Neuronal stem cell (in vitro differentiated cells): ENCODE data around the gene CCDC57.
A peak's percentile ranks its signal among the peaks of the same experiment; 100 is the strongest.

Experiments
- DNase-seq: peaks from one replicate; pipeline ENCODE4 v3.0.0-alpha.2; 2013; ENCODE audit warnings: low spot score
- H2AFZ ChIP-seq: one replicate; pipeline ENCODE4 v1.6.1; 2013; ENCODE audit warnings: mild to moderate bottlenecking, low read length, inconsistent platforms
- H2AK5ac ChIP-seq: 2 replicates; pipeline ENCODE4 v1.6.1; 2013; ENCODE audit warnings: low read depth, mild to moderate bottlenecking, inconsistent platforms, low read length, moderate library complexity, mixed read lengths
- H2BK120ac ChIP-seq: 2 replicates; pipeline ENCODE4 v1.6.1; 2013; ENCODE audit warnings: low read depth, mild to moderate bottlenecking, inconsistent platforms, low read length, moderate library complexity, mixed read lengths
- H2BK12ac ChIP-seq: one replicate; pipeline ENCODE4 v1.6.1; 2013; ENCODE audit warnings: low read length, inconsistent platforms
- H2BK15ac ChIP-seq: 2 replicates; pipeline ENCODE4 v1.6.1; 2013; ENCODE audit warnings: mild to moderate bottlenecking, low read length, inconsistent platforms, mixed read lengths
- H2BK5ac ChIP-seq: one replicate; pipeline ENCODE4 v1.6.1; 2013; ENCODE audit warnings: inconsistent platforms, mild to moderate bottlenecking, low read length, moderate library complexity
- H3K14ac ChIP-seq: one replicate; pipeline ENCODE4 v1.6.1; 2013; ENCODE audit warnings: low read length, inconsistent platforms
- H3K18ac ChIP-seq: 2 replicates; pipeline ENCODE4 v1.6.1; 2013; ENCODE audit warnings: low read length, inconsistent platforms
- H3K23ac ChIP-seq: 2 replicates; pipeline ENCODE4 v1.6.1; 2013; ENCODE audit warnings: low read depth, mild to moderate bottlenecking, mixed read lengths, low read length, inconsistent platforms; ENCODE audit not compliant: poor library complexity
- H3K27ac ChIP-seq: replicated peaks from 3 replicates; pipeline ENCODE4 v1.5.1; 2013; ENCODE audit warnings: low read length, inconsistent platforms
- H3K27me3 ChIP-seq, 3 experiments: 2 replicates each; pipeline ENCODE4 v1.6.1; 2013; ENCODE audit warnings: low read length in 3 of 3, mild to moderate bottlenecking in 2 of 3, inconsistent platforms in 1 of 3, low read depth in 1 of 3, mixed read lengths in 1 of 3, moderate library complexity in 1 of 3; ENCODE audit not compliant: control insufficient read depth in 3 of 3, insufficient read depth in 3 of 3
- H3K36me3 ChIP-seq, 2 donors: replicated peaks in 1 of 2; 2 replicates each; pipeline ENCODE4 v1.6.1; 2013; ENCODE audit warnings: low read length in 2 of 2; ENCODE audit not compliant: control insufficient read depth in 2 of 2, insufficient read depth in 2 of 2
- H3K4ac ChIP-seq: 2 replicates; pipeline ENCODE4 v1.6.1; 2013; ENCODE audit warnings: inconsistent platforms, mild to moderate bottlenecking, low read length, moderate library complexity
- H3K4me1 ChIP-seq, 2 donors: 1 replicate in 1 of 2; 2 replicates in 1 of 2; pipeline ENCODE4 v1.6.1; 2013; ENCODE audit warnings: low read length in 2 of 2, low read depth in 1 of 2; ENCODE audit not compliant: control insufficient read depth in 2 of 2, insufficient read depth in 1 of 2
- H3K4me2 ChIP-seq: one replicate; pipeline ENCODE4 v1.6.1; 2013; ENCODE audit warnings: mild to moderate bottlenecking, low read length, inconsistent platforms; ENCODE audit not compliant: insufficient read depth, poor library complexity, severe bottlenecking
- H3K4me3 ChIP-seq, 2 donors: 2 replicates each; pipeline ENCODE4 v1.5.1; 2013; ENCODE audit warnings: low read length in 2 of 2, mild to moderate bottlenecking in 2 of 2, inconsistent platforms in 1 of 2, moderate library complexity in 1 of 2
- H3K79me1 ChIP-seq: one replicate; pipeline ENCODE4 v1.6.1; 2013; ENCODE audit warnings: low read depth, mild to moderate bottlenecking, inconsistent platforms, low read length, moderate library complexity
- H3K9ac ChIP-seq: one replicate; pipeline ENCODE4 v1.6.1; 2013; ENCODE audit warnings: mild to moderate bottlenecking, low read depth, low read length, inconsistent platforms; ENCODE audit not compliant: poor library complexity
- H3K9me3 ChIP-seq, 2 donors: replicated peaks in 1 of 2; 2 replicates each; pipeline versions ENCODE3 to v1.6.1; 2013; ENCODE audit warnings: low read length in 2 of 2, mild to moderate bottlenecking in 2 of 2, inconsistent platforms in 1 of 2, low read depth in 1 of 2, mixed read lengths in 1 of 2, moderate library complexity in 1 of 2; ENCODE audit not compliant: control insufficient read depth in 2 of 2, insufficient read depth in 1 of 2
- H4K8ac ChIP-seq: one replicate; pipeline ENCODE4 v1.6.1; 2013; ENCODE audit warnings: low read depth, mild to moderate bottlenecking, inconsistent platforms, low read length, moderate library complexity
- H4K91ac ChIP-seq: one replicate; pipeline ENCODE4 v1.6.1; 2013; ENCODE audit warnings: low read length, low read depth, mild to moderate bottlenecking, inconsistent platforms; ENCODE audit not compliant: poor library complexity
- WGBS, 2 donors: extraction: QIAGEN DNeasy Blood & Tissue Kit; methylation state at CpG; one replicate each; pipeline ENCODE4 v1.1.7; 2013; ENCODE audit warnings: missing lambda C conversion rate in 2 of 2, mixed read lengths in 1 of 2; ENCODE audit not compliant: insufficient read length in 2 of 2, insufficient replicate concordance in 1 of 2; ENCODE audit errors: extremely low coverage in 2 of 2; 5-methylcytosine and 5-hydroxymethylcytosine counted together

Gene CCDC57

DNA sequence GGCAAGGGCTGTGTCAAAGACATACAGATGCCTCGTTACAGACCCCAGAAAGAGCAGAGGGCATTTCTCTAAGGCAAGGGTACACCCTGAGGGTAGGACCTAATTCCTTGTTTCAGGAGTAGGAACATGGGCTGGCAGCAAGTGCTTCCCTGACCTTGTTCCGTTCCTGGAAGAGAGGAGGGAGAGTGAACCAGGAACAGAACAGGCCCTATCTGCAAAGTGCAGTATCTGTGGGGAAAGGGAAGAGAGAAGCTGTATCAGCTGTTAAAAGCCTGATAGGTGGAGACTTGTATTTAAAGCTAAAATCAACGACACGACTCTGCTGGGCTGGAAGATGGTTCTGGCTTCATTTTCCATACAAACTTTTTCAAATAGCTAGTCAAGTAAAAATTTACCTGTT is 88.5 kb downstream of the CCDC57 start:
- Histone ChIP-seq H3K4me2 (no peak overlapping the region), H3K14ac (no peak overlapping the region), H2AFZ (no peak overlapping the region), H3K23ac (no peak overlapping the region), H2AK5ac (no peak overlapping the region), H3K18ac (no peak overlapping the region), H3K9ac (no peak overlapping the region), H2BK15ac (no peak overlapping the region), H3K4me3 (no peak overlapping the region), H3K79me1 (peaks cover 2% of the 10 kb centered on the region), H3K4me1 (peaks cover 4 to 8% of the 10 kb centered on the region in 2 donors), H4K8ac (no peak overlapping the region), H3K27ac (no peak overlapping the region), H3K36me3 (peaks cover 8 to 25% of the 10 kb centered on the region in 2 donors), H2BK120ac (no peak overlapping the region), H3K4ac (no peak overlapping the region), H2BK5ac (no peak overlapping the region), H2BK12ac (no peak overlapping the region), H3K27me3 (no peaks in the 10 kb centered on the region), H3K9me3 (peaks cover 0 to 2% of the 10 kb centered on the region in 2 donors), H4K91ac (no peak overlapping the region)
- DNase-seq = no peak
- no CpG with 5 or more reads among the region's 4 CpGs for WGBS, 2 donors

DNA sequence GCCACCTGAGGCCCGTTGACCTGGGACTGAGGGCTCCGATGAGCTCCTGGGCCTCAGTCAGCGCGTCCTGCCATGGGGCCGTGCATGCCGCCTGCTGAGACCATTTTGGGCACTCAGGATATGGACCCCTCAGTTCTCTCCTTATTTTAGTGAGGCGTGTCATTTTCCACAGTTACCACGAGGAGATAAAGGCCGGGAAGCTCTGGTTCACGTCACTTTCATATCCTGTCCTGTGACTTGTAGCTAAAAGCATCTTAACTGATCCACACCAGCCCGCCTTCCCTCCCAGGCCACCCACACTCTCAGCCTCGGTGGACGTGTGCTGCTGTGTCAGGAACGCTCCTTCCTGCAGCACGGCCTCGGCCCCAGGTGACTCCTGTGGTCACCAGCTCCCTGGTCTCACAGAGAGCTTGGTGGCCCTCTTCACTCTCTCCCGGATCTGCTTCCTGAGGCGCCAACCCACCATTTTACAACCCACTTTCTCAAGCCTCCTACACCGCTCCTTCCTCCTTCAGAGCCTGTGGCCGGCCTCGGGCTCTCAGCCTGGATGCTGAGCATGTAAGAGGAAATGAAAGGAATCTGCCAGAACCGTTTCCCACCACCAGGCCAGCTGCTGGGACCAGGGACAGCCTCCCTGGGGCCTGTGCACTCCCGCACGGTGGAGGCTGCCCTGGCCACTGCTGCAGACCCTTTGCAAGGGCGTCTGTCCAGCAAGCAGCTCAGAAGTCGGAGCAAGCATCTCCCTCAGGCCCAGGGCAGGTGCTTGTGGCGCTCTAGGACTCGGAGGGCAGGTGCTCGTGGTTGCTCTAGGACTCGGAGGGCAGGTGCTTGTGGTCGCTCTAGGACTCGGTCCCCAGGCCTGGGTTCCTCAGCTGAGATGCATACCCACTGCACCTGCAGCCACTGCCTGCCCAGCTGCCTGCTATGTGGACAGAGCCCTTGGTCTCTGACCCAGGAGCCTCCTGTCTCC is 90.7 kb downstream of the CCDC57 start:
- peaks cover 2% of the 10 kb centered on the region for H3K79me1 ChIP-seq
- H3K9ac ChIP-seq = peak overlapping the region; percentile 34
- no peak overlapping the region for H2AFZ ChIP-seq
- H2BK120ac ChIP-seq = no peak overlapping the region
- H3K14ac ChIP-seq = no peak overlapping the region
- no peak overlapping the region for H2AK5ac ChIP-seq
- H2BK5ac ChIP-seq = peak overlapping the region; percentile 33
- H3K4ac ChIP-seq = no peak overlapping the region
- H3K4me3 ChIP-seq = peak overlapping the region in 1 of 2 donors; percentile 18
- peak overlapping the region; percentile 33 for H2BK12ac ChIP-seq
- H3K23ac ChIP-seq = peak overlapping the region; percentile 82
- no peak overlapping the region for H4K91ac ChIP-seq
- H3K27ac ChIP-seq = no peak overlapping the region
- no peak for DNase-seq
- H3K27me3 ChIP-seq = no peaks in the 10 kb centered on the region
- no peak overlapping the region for H3K4me2 ChIP-seq
- peaks cover 15 to 20% of the 10 kb centered on the region in 2 donors for H3K4me1 ChIP-seq
- peak overlapping the region; percentile 84 for H2BK15ac ChIP-seq
- H3K18ac ChIP-seq = peak overlapping the region; percentile 42
- H3K36me3 ChIP-seq = peaks cover 3 to 15% of the 10 kb centered on the region in 2 donors
- peaks cover 0 to 2% of the 10 kb centered on the region in 2 donors for H3K9me3 ChIP-seq
- no peak overlapping the region for H4K8ac ChIP-seq
- no CpG with 5 or more reads among the region's 32 CpGs for WGBS, 2 donors

DNA sequence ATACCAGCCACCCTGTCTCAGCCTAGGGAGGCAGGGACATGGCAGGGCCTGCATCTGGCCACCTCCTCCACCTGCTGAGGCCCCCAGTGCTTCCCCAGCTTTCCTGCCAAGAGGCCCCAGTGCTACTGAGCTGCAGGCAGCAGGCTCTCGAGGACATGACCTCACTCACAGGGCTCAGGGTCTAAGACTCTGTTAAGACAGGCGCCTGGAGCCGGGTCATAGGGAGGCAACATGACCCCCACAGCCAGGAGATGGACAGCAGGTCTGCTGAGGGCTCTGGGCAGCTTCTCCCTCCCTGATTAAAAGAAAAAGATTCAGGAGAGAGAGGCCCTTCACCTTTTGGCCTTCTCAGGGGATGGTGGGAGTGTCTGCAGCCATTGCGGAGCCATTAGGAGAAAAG is 91.4 kb downstream of the CCDC57 start:
- Histone ChIP-seq H3K4me1 (peaks cover 20 to 23% of the 10 kb centered on the region in 2 donors), H3K27me3 (no peaks in the 10 kb centered on the region), H3K14ac (no peak overlapping the region), H2AFZ (no peak overlapping the region), H2AK5ac (no peak overlapping the region), H3K23ac (no peak overlapping the region), H3K18ac (no peak overlapping the region), H2BK5ac (no peak overlapping the region), H3K4me3 (no peak overlapping the region), H4K91ac (no peak overlapping the region), H3K9me3 (no peaks in the 10 kb centered on the region), H2BK15ac (no peak overlapping the region), H4K8ac (no peak overlapping the region), H3K36me3 (peaks cover 0 to 9% of the 10 kb centered on the region in 2 donors), H3K4ac (no peak overlapping the region), H2BK120ac (no peak overlapping the region), H3K4me2 (no peak overlapping the region), H3K9ac (no peak overlapping the region), H3K27ac (no peak overlapping the region), H2BK12ac (no peak overlapping the region), H3K79me1 (peaks cover 2% of the 10 kb centered on the region)
- WGBS, 2 donors = no CpG with 5 or more reads among the region's 4 CpGs
- no peak for DNase-seq

DNA sequence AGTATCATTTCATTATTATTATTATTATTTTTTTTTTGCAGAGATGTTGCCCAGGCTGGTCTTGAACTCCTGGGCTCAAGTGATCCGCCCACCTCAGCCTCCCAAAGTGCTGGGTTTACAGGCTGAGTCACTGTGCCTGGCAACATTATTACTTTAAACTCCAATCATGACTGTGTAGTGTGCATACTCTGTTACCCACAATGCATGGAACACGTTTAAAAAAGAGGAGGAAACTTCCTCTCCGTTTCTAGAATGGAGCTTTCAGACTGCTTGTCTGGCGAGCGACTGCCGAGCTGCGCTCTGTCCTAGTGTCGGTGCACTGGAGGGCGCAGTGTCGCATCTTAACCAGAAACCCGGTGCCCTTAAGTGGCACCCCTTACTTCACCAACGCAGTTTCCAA is 92.5 kb downstream of the CCDC57 start:
- H3K4ac ChIP-seq = no peak overlapping the region
- H3K4me1 ChIP-seq = peaks cover 22 to 23% of the 10 kb centered on the region in 2 donors
- no peak for DNase-seq
- no peaks in the 10 kb centered on the region for H3K27me3 ChIP-seq
- no peak overlapping the region for H2AK5ac ChIP-seq
- no peaks in the 10 kb centered on the region for H3K9me3 ChIP-seq
- H3K14ac ChIP-seq = no peak overlapping the region
- H2BK15ac ChIP-seq = no peak overlapping the region
- no peak overlapping the region for H2BK120ac ChIP-seq
- no peak overlapping the region for H3K4me2 ChIP-seq
- no peak overlapping the region for H3K9ac ChIP-seq
- H3K23ac ChIP-seq = no peak overlapping the region
- peaks cover 2% of the 10 kb centered on the region for H3K79me1 ChIP-seq
- H3K27ac ChIP-seq = no peak overlapping the region
- peak overlapping the region; percentile 70 for H3K18ac ChIP-seq
- H3K4me3 ChIP-seq = no peak overlapping the region
- peak overlapping the region; percentile 33 for H2BK5ac ChIP-seq
- H4K91ac ChIP-seq = no peak overlapping the region
- no CpG with 5 or more reads among the region's 12 CpGs for WGBS, 2 donors
- no peak overlapping the region for H2BK12ac ChIP-seq
- H2AFZ ChIP-seq = no peak overlapping the region
- no peak overlapping the region for H4K8ac ChIP-seq
- peaks cover 0 to 9% of the 10 kb centered on the region in 2 donors for H3K36me3 ChIP-seq
